ENCODE measurements around the gene SLC9A5. TPM values are rescaled to one million over a fixed set of nuclear protein-coding genes. Genes with fewer than 3 reads are reported as not detected.

Gene SLC9A5
- total and polyA plus RNA-seq, 4 donors, result 0.05 to 0.25 (median 0.09) TPM; not detected in 1

DNA sequence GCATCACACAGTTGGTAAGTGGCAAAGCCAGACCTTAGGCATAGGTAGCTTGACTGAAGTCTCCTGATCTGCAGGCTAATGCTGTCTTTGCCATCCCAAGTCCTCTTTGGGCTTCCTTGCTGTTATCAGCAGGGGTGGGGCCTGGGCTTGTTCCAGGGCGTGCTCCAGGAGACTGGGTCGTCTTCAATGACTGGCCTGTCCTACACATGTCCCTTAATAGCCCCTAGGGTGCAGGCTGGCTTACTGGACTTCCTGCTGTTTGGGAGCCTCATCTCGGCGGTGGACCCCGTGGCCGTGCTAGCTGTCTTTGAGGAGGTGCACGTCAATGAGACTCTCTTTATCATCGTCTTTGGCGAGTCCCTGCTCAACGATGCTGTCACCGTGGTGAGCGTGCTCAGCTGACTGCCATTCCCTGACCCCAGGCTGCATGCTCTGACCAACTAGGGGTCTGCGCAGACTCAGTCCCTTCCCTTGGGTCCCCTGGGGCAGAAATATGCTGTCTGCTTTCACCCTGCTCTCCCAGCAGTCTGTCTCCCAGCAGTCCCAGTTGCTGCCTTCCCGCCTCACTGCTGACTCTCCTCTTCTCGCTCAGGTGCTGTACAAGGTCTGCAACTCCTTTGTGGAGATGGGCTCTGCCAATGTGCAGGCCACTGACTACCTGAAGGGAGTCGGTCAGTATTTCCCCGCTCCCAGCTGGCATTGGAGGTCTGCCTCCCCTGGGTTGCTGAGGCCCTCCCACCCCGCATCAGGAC is 6.2 kb downstream of the SLC9A5 start:
- no peaks in the 10 kb centered on the region for H3K9me3 ChIP-seq (ENCODE audit: control insufficient read depth in 4 of 4, low read length in 3 of 4)
- no peak overlapping the region for H3K4me3 ChIP-seq (ENCODE audit: low read depth in 1 of 3, low read length in 3 of 3)
- no peak overlapping the region for H3K9ac ChIP-seq (ENCODE audit: low read depth in 1 of 2, low read length in 2 of 2)
- TF ChIP-seq, protein P1, sequence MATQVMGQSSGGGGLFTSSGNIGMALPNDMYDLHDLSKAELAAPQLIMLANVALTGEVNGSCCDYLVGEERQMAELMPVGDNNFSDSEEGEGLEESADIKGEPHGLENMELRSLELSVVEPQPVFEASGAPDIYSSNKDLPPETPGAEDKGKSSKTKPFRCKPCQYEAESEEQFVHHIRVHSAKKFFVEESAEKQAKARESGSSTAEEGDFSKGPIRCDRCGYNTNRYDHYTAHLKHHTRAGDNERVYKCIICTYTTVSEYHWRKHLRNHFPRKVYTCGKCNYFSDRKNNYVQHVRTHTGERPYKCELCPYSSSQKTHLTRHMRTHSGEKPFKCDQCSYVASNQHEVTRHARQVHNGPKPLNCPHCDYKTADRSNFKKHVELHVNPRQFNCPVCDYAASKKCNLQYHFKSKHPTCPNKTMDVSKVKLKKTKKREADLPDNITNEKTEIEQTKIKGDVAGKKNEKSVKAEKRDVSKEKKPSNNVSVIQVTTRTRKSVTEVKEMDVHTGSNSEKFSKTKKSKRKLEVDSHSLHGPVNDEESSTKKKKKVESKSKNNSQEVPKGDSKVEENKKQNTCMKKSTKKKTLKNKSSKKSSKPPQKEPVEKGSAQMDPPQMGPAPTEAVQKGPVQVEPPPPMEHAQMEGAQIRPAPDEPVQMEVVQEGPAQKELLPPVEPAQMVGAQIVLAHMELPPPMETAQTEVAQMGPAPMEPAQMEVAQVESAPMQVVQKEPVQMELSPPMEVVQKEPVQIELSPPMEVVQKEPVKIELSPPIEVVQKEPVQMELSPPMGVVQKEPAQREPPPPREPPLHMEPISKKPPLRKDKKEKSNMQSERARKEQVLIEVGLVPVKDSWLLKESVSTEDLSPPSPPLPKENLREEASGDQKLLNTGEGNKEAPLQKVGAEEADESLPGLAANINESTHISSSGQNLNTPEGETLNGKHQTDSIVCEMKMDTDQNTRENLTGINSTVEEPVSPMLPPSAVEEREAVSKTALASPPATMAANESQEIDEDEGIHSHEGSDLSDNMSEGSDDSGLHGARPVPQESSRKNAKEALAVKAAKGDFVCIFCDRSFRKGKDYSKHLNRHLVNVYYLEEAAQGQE (IDR thresholded peaks at IDR 0.05), result no peak
- TF ChIP-seq HNF4A (conservative IDR thresholded peaks at IDR 0.05), result no peak
- no peak for TF ChIP-seq EGR1 (IDR thresholded peaks at IDR 0.05; ENCODE audit: low read depth in 2 of 2)
- TF ChIP-seq TAF1 (conservative IDR thresholded peaks at IDR 0.05), result no peak
- TF ChIP-seq YY1 (IDR thresholded peaks at IDR 0.05), result no peak
- TF ChIP-seq NR2F2 (IDR thresholded peaks at IDR 0.05), result no peak
- TF ChIP-seq, protein P2, sequence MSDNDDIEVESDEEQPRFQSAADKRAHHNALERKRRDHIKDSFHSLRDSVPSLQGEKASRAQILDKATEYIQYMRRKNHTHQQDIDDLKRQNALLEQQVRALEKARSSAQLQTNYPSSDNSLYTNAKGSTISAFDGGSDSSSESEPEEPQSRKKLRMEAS (IDR thresholded peaks at IDR 0.05), result no peak
- TF ChIP-seq RAD21 (IDR thresholded peaks at IDR 0.05), result no peak
- no peak for TF ChIP-seq JUND (IDR thresholded peaks at IDR 0.05)
- TF ChIP-seq, protein P3, sequence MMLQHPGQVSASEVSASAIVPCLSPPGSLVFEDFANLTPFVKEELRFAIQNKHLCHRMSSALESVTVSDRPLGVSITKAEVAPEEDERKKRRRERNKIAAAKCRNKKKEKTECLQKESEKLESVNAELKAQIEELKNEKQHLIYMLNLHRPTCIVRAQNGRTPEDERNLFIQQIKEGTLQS (IDR thresholded peaks at IDR 0.05), result no peak
- TF ChIP-seq HNF4G (IDR thresholded peaks at IDR 0.05), result no peak
- no peak for TF ChIP-seq FOXA2 (IDR thresholded peaks at IDR 0.05)
- WGBS, result 87% methylated on average over 18 of the region's 18 CpGs
- no peaks in the 10 kb centered on the region for H3K36me3 ChIP-seq (ENCODE audit: control insufficient read depth in 4 of 4, insufficient read depth in 3 of 4, low read depth in 1 of 4, low read length in 3 of 4)
- no peaks in the 10 kb centered on the region for H3K4me1 ChIP-seq (ENCODE audit: control insufficient read depth in 4 of 4, insufficient read depth in 4 of 4, low read length in 3 of 4)
- peaks cover 0 to 3% (median under 1%) of the 10 kb centered on the region in 4 donors for H3K27me3 ChIP-seq (ENCODE audit: control insufficient read depth in 4 of 4, insufficient read depth in 4 of 4, low read length in 3 of 4)
- H3K27ac ChIP-seq (ENCODE audit: low read depth in 1 of 2, low read length in 2 of 2), result no peak overlapping the region
- no peak for DNase-seq (ENCODE audit: low spot score)

DNA sequence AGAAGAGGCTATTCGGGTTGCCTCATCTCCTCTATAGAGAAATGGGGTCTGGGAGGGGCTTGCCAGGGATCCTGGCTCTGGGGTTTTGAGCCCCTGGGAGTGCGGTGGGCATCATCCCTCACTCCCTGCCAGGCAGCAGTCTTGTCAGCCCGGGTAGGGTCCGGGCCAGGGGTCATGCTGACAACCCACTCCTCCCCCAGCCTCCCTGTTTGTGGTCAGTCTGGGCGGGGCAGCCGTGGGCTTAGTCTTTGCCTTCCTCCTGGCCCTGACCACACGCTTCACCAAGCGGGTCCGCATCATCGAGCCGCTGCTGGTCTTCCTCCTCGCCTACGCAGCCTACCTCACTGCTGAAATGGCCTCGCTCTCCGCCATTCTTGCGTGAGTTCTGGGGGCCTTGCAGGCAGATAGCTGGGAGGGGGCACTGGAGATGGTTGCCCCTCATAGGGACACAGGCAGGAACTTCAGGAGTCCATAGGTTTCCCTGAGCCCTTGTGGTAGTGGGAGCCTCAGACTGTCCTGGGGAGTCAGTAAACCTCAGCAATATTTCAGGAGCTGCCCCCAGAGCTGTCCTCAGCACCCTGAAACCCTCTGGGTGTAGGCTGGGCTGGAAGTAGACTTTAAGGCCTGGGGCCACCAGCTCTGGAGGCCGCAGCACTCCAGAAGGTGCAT is 6.9 kb downstream of the SLC9A5 start:
- DNase-seq (ENCODE audit: low spot score), result no peak
- no peak overlapping the region for H3K9ac ChIP-seq (ENCODE audit: low read depth in 1 of 2, low read length in 2 of 2)
- no peaks in the 10 kb centered on the region for H3K27me3 ChIP-seq (ENCODE audit: control insufficient read depth in 4 of 4, insufficient read depth in 4 of 4, low read length in 3 of 4)
- no peaks in the 10 kb centered on the region for H3K36me3 ChIP-seq (ENCODE audit: control insufficient read depth in 4 of 4, insufficient read depth in 3 of 4, low read depth in 1 of 4, low read length in 3 of 4)
- H3K27ac ChIP-seq (ENCODE audit: low read depth in 1 of 2, low read length in 2 of 2), result no peak overlapping the region
- 88% methylated on average over 17 of the region's 17 CpGs for WGBS
- H3K4me3 ChIP-seq (ENCODE audit: low read depth in 1 of 3, low read length in 3 of 3), result no peak overlapping the region
- H3K4me1 ChIP-seq (ENCODE audit: control insufficient read depth in 4 of 4, insufficient read depth in 4 of 4, low read length in 3 of 4), result no peaks in the 10 kb centered on the region
- no peaks in the 10 kb centered on the region for H3K9me3 ChIP-seq (ENCODE audit: control insufficient read depth in 4 of 4, low read length in 3 of 4)
- TF ChIP-seq RXRA (IDR thresholded peaks at IDR 0.05), result no peak
- no peak for TF ChIP-seq GABPA (IDR thresholded peaks at IDR 0.05 in 1 of 2, conservative IDR thresholded peaks at IDR 0.05 in 1 of 2)
- TF ChIP-seq, protein P4, sequence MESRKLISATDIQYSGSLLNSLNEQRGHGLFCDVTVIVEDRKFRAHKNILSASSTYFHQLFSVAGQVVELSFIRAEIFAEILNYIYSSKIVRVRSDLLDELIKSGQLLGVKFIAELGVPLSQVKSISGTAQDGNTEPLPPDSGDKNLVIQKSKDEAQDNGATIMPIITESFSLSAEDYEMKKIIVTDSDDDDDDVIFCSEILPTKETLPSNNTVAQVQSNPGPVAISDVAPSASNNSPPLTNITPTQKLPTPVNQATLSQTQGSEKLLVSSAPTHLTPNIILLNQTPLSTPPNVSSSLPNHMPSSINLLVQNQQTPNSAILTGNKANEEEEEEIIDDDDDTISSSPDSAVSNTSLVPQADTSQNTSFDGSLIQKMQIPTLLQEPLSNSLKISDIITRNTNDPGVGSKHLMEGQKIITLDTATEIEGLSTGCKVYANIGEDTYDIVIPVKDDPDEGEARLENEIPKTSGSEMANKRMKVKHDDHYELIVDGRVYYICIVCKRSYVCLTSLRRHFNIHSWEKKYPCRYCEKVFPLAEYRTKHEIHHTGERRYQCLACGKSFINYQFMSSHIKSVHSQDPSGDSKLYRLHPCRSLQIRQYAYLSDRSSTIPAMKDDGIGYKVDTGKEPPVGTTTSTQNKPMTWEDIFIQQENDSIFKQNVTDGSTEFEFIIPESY (IDR thresholded peaks at IDR 0.05), result no peak
- no peak for TF ChIP-seq HNF4A (conservative IDR thresholded peaks at IDR 0.05)
- TF ChIP-seq JUND (IDR thresholded peaks at IDR 0.05), result no peak
- TF ChIP-seq NR2F2 (IDR thresholded peaks at IDR 0.05), result no peak
- no peak for TF ChIP-seq FOXA1 (IDR thresholded peaks at IDR 0.05)
- TF ChIP-seq EGR1 (IDR thresholded peaks at IDR 0.05; ENCODE audit: low read depth in 2 of 2), result no peak
- TF ChIP-seq SP1 (IDR thresholded peaks at IDR 0.05), result no peak
- no peak for TF ChIP-seq RAD21 (IDR thresholded peaks at IDR 0.05)
- no peak for TF ChIP-seq HNF4G (IDR thresholded peaks at IDR 0.05)
- TF ChIP-seq, protein P3 (IDR thresholded peaks at IDR 0.05), result no peak
- TF ChIP-seq YY1 (IDR thresholded peaks at IDR 0.05), result no peak
- TF ChIP-seq, protein P5, sequence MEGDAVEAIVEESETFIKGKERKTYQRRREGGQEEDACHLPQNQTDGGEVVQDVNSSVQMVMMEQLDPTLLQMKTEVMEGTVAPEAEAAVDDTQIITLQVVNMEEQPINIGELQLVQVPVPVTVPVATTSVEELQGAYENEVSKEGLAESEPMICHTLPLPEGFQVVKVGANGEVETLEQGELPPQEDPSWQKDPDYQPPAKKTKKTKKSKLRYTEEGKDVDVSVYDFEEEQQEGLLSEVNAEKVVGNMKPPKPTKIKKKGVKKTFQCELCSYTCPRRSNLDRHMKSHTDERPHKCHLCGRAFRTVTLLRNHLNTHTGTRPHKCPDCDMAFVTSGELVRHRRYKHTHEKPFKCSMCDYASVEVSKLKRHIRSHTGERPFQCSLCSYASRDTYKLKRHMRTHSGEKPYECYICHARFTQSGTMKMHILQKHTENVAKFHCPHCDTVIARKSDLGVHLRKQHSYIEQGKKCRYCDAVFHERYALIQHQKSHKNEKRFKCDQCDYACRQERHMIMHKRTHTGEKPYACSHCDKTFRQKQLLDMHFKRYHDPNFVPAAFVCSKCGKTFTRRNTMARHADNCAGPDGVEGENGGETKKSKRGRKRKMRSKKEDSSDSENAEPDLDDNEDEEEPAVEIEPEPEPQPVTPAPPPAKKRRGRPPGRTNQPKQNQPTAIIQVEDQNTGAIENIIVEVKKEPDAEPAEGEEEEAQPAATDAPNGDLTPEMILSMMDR (IDR thresholded peaks at IDR 0.05; ENCODE audit: low read depth, low read length, missing input control), result no peak
- TF ChIP-seq FOXA2 (IDR thresholded peaks at IDR 0.05), result no peak
- no peak for TF ChIP-seq TAF1 (conservative IDR thresholded peaks at IDR 0.05)
- TF ChIP-seq, protein P2 (IDR thresholded peaks at IDR 0.05), result no peak
